GM18520 (cell line): ENCODE data around the gene VEPH1.
A peak's percentile ranks its signal among the peaks of the same experiment; 100 is the strongest.

Source experiments
- ATAC-seq: cut with Tn5 transposase; IDR thresholded peaks from one replicate; pipeline ENCODE4 v1.9.1; 2021; ENCODE audit not compliant: unreplicated experiment

VEPH1 gene

GRCh38 chr3:157502916-157503595, at the start of gene VEPH1:
TSS of gene VEPH1 (minus strand) at chr3:157503416. CDS start at chr3:157495349, 8,067 bp downstream.
- no peak for ATAC-seq

- no peak for ATAC-seq
These were observed 48.7 kb upstream of the VEPH1 start for GRCh38 chr3:157551961-157552360.

- no peak for ATAC-seq
These were observed 46.3 kb upstream of the VEPH1 start for GRCh38 chr3:157549498-157549897.

GRCh38 chr3:157544501-157545130, 41.4 kb upstream of the VEPH1 start:
- ATAC-seq: no peak

DNA sequence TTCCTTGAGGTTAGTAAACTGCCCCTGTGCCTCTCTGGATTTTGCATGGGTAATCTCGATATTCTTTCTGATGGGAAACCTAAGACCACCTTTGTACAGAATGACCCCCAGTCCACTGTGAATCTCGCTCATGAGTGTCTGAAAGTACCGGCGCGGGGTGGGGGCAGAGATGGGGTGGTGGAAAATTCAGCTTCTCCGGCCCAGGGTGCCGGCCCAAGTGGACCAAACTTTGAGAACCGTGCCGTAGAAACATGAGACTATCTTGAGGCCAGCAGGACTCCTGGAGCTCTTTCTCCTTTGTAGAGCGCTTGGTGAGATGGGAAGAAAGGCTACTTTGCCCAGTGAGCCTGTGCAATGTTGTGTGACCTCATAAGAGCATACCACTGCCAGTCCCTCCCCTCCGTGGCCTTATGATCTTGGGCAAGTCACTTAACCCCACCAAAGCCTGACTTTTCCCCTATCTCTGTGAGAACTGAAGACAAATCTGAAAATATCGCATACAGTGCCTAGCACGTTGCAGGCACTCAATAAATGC, 40.4 kb upstream of the VEPH1 start:
- no peak for ATAC-seq

- no peak for ATAC-seq
These were observed 39.7 kb upstream of the VEPH1 start for GRCh38 chr3:157542711-157543500.

- ATAC-seq: no peak
These were observed 38.5 kb upstream of the VEPH1 start for GRCh38 chr3:157541506-157542236.

- no peak for ATAC-seq
These were observed 37.4 kb upstream of the VEPH1 start for GRCh38 chr3:157540656-157541055.

DNA sequence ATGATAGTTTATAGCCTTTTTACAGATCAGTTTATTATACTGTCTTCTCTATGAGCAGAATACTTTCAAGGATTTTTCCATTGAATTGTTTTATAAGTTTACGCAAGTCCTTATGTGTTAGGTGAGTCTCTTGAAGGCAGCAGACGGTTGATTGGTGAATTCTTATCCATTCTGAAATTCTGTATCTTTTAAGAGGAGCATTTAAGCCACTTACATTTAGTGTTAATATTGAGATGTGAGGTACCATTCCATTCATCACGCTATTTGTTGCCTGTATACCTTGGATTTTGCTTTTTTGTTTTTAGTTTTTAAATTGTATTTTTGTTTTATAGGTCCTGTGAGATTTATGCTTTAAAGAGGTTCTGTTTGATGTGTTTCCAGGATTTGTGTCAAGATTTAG, 32.5 kb upstream of the VEPH1 start:
- ATAC-seq: no peak

DNA sequence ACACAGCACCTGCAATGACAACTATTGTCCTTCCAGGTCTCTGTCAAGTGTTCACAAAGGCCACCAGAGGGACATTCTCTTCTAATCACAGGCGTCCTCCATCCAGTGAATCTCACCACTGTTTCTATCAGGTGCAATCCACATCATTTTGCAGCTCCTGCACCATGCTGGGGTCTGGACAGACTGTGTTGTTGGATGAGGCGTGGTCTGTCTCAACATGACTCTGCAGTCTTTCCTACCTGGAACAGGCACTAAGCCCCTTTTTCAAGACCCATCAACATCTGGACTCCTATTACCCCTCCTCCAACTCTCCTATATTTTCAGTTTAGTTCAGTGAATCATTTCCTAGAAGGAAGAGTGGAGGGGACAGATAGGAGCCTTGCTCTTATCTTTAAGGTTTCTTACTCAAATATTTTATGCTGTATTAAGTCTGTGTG, 31.5 kb upstream of the VEPH1 start:
- no peak for ATAC-seq

- no peak for ATAC-seq
These were observed 30.3 kb upstream of the VEPH1 start for GRCh38 chr3:157533298-157534070.

- peak; percentile 64 for ATAC-seq
These were observed 29.5 kb upstream of the VEPH1 start for GRCh38 chr3:157532529-157533297.

DNA sequence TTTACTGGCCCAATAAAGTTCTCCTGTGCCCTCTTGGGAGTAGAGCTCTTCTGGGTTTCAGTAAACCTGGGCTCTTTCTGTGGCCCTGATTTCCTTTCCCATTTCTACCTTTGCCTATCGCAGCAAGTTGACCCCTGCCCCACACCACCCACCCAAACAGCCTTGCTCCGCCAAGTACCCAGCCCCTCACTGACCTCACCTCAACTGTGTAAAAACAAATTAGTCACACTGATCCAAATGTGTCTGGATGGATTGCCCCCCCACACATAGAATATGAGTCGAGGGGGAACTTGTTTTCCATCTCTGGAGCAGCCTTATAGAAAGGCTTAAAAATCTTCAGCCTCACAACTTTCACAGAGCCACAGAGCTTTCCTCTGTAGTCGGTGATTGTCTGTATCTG, 28.6 kb upstream of the VEPH1 start:
- ATAC-seq: no peak

- ATAC-seq: no peak
These were observed 28.1 kb upstream of the VEPH1 start for GRCh38 chr3:157531301-157531660.

- ATAC-seq: no peak
These were observed 27.6 kb upstream of the VEPH1 start for GRCh38 chr3:157530637-157531300.

GRCh38 chr3:157529751-157530150, 26.5 kb upstream of the VEPH1 start:
- ATAC-seq: no peak

GRCh38 chr3:157529085-157529484, 25.9 kb upstream of the VEPH1 start:
- no peak for ATAC-seq

DNA sequence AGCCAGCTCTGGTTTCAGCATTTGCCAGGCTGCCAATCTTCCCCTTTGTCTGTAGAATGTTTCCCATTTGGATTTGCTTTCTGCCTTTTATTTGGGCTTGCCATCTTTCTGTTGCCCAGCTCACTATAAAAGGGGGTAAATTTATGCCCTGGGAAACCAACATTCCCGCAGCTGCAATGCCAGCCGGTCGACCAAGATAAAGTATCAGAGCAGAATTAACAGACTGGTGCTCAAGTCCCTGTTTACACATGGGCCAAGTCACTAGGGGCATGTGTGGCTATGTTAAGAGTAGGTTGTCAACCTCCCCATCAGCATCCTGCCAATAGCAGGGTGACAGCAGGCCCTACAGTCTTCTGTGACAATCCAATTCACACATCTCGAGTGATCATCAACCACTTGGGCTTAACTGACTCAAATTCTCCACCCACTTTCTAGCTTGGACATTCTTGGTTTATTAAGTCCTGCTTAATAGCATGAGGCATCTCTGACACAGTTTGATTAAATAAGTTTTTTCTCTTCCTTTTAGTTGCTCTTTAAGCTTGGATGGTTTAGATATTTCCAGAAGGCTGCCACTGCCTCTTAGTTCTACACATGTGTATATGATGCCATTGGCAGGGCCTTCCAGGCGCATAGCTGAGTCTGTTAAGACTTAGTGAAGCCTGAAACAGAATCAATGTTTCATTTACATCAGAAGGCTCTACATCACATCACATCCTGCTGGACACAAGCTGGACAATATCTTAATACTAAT, 24.1 kb upstream of the VEPH1 start:
- no peak for ATAC-seq
